SH-SY5Y (cell line): ENCODE data around the gene TMEM17.

Source experiments
- GATA2 ChIP-seq: IDR thresholded peaks from 2 replicates; pipeline ENCODE4 v1.6.1; 2011; ENCODE audit warnings: mild to moderate bottlenecking, low read depth, low read length
- GATA3 ChIP-seq: IDR thresholded peaks from 2 replicates; pipeline ENCODE4 v1.6.1; 2011; ENCODE audit warnings: low read depth, mild to moderate bottlenecking, low read length, moderate library complexity

- TF ChIP-seq GATA2 = no peak
- no peak for TF ChIP-seq GATA3
These were observed 55.2 kb downstream of the TMEM17 start for GRCh38 chr2:62450716-62451191.
